HEK293 (cell line): ENCODE measurements around the gene NDOR1.

Experiments
- CTCF ChIA-PET: fragments of 350-600 bp; formaldehyde crosslinking; extraction: SDS; loops from one replicate; lab custom pipeline; 2021; ENCODE audit warnings: antibody characterized with exemption; lab: Yijun Ruan, JAX
- POLR2A ChIA-PET: fragments of 300-600 bp; formaldehyde crosslinking; extraction: SDS; loops from one replicate; lab custom pipeline; 2020; ENCODE audit warnings: antibody characterized with exemption, inconsistent platforms; lab: Yijun Ruan, JAX
- H3K27ac ChIP-seq: fragments of 200-500 bp; sonication (Bioruptor generic); 2 replicates; pipeline ENCODE4 v1.5.1; 2014; ENCODE audit warnings: low read depth, low read length, control low read depth, inconsistent platforms; ENCODE audit errors: extremely low read depth
- H3K36me3 ChIP-seq, 2 experiments: fragments of 200-500 bp in 1 of 2; sonication (Bioruptor generic) in 1 of 2; 1 replicate in 1 of 2; 2 replicates in 1 of 2; pipeline ENCODE4 v1.5.1; 2014 to 2017; ENCODE audit warnings: inconsistent platforms in 2 of 2, low read length in 2 of 2; ENCODE audit not compliant: control insufficient read depth in 2 of 2, insufficient read depth in 1 of 2
- H3K4me1 ChIP-seq: fragments of 200-500 bp; sonication (Bioruptor generic); 2 replicates; pipeline ENCODE4 v1.5.1; 2014; ENCODE audit warnings: mild to moderate bottlenecking, low read length, inconsistent platforms; ENCODE audit not compliant: control insufficient read depth, insufficient read depth
- H3K4me3 ChIP-seq: 2 replicates; pipeline ENCODE4 v1.5.1; 2011; ENCODE audit warnings: low read depth, mild to moderate bottlenecking, control low read depth, low read length, moderate library complexity
- H3K9me3 ChIP-seq: fragments of 200-500 bp; sonication (Bioruptor generic); 2 replicates; pipeline ENCODE4 v1.5.1; 2014; ENCODE audit warnings: low read depth, low read length, inconsistent platforms; ENCODE audit not compliant: control insufficient read depth, insufficient read depth
- BCL11B ChIP-seq: fragments of 450-650 bp; formaldehyde crosslinking; IDR thresholded peaks from 2 replicates; pipeline ENCODE4 v1.5.1; 2016; ENCODE audit warnings: low read depth, missing biosample characterization, missing genetic modification characterization
- FEZF1 ChIP-seq: fragments of 450-650 bp; formaldehyde crosslinking; IDR thresholded peaks from 2 replicates; pipeline ENCODE4 v1.5.1; 2016; ENCODE audit warnings: missing biosample characterization, missing genetic modification characterization
- GLI4 ChIP-seq: fragments of 450-650 bp; formaldehyde crosslinking; IDR thresholded peaks from 2 replicates; pipeline ENCODE4 v1.5.1; 2016; ENCODE audit warnings: missing biosample characterization, missing genetic modification characterization
- GLIS1 ChIP-seq: fragments of 450-650 bp; formaldehyde crosslinking; IDR thresholded peaks from 2 replicates; pipeline ENCODE4 v1.5.1; 2016; ENCODE audit warnings: missing biosample characterization, missing genetic modification characterization
- KLF17 ChIP-seq: fragments of 450-650 bp; formaldehyde crosslinking; IDR thresholded peaks from 2 replicates; pipeline ENCODE4 v1.5.1; 2016; ENCODE audit warnings: missing biosample characterization, missing genetic modification characterization
- MZF1 ChIP-seq: fragments of 450-650 bp; formaldehyde crosslinking; IDR thresholded peaks from 2 replicates; pipeline ENCODE4 v1.5.1; 2017; ENCODE audit warnings: missing biosample characterization, missing genetic modification characterization, borderline replicate concordance
- OSR2 ChIP-seq: fragments of 450-650 bp; formaldehyde crosslinking; IDR thresholded peaks from 2 replicates; pipeline ENCODE4 v1.5.1; 2016; ENCODE audit warnings: missing biosample characterization, missing genetic modification characterization
- PRDM1 ChIP-seq: fragments of 450-650 bp; formaldehyde crosslinking; IDR thresholded peaks from 2 replicates; pipeline ENCODE4; 2016; ENCODE audit warnings: missing biosample characterization, missing genetic modification characterization
- REST ChIP-seq: fragments of 450-650 bp; formaldehyde crosslinking; IDR thresholded peaks from 2 replicates; pipeline ENCODE4 v1.5.1; 2016; ENCODE audit warnings: missing biosample characterization, missing genetic modification characterization
- SETDB1 ChIP-seq: IDR thresholded peaks from one replicate; pipeline ENCODE4 v1.6.1; 2017; ENCODE audit warnings: mild to moderate bottlenecking, low read length, moderate library complexity, mixed read lengths; ENCODE audit not compliant: insufficient read length
- ZBTB20 ChIP-seq: fragments of 450-650 bp; formaldehyde crosslinking; IDR thresholded peaks from 2 replicates; pipeline ENCODE4 v1.5.1; 2016; ENCODE audit warnings: missing biosample characterization, missing genetic modification characterization
- ZBTB26 ChIP-seq: fragments of 450-650 bp; formaldehyde crosslinking; optimal IDR thresholded peaks from 2 replicates; pipeline ENCODE3; 2016; ENCODE audit warnings: missing biosample characterization, mild to moderate bottlenecking, missing genetic modification characterization
- ZIC2 ChIP-seq: fragments of 450-650 bp; formaldehyde crosslinking; IDR thresholded peaks from 2 replicates; pipeline ENCODE4 v1.5.1; 2016; ENCODE audit warnings: missing biosample characterization, missing genetic modification characterization
- ZNF248 ChIP-seq: fragments of 450-650 bp; formaldehyde crosslinking; IDR thresholded peaks from 2 replicates; pipeline ENCODE4 v1.5.1; 2017; ENCODE audit warnings: missing biosample characterization, missing genetic modification characterization
- ZNF324 ChIP-seq: fragments of 450-650 bp; formaldehyde crosslinking; IDR thresholded peaks from 2 replicates; pipeline ENCODE4 v1.5.1; 2016; ENCODE audit warnings: missing biosample characterization, missing genetic modification characterization
- ZNF350 ChIP-seq: fragments of 450-650 bp; formaldehyde crosslinking; IDR thresholded peaks from 2 replicates; pipeline ENCODE4 v1.5.0; 2017; ENCODE audit warnings: missing biosample characterization, mild to moderate bottlenecking, missing genetic modification characterization
- ZNF48 ChIP-seq: fragments of 450-650 bp; formaldehyde crosslinking; IDR thresholded peaks from 2 replicates; pipeline ENCODE4 v1.5.1; 2016; ENCODE audit warnings: missing biosample characterization, missing genetic modification characterization
- ZNF624 ChIP-seq: fragments of 450-650 bp; formaldehyde crosslinking; IDR thresholded peaks from 2 replicates; pipeline ENCODE4 v1.5.1; 2017; ENCODE audit warnings: missing biosample characterization, missing genetic modification characterization
- ZNF654 ChIP-seq: fragments of 450-650 bp; formaldehyde crosslinking; IDR thresholded peaks from 2 replicates; pipeline ENCODE4 v1.5.1; 2016; ENCODE audit warnings: low read depth, missing biosample characterization, missing genetic modification characterization
- ZNF785 ChIP-seq: fragments of 450-650 bp; formaldehyde crosslinking; IDR thresholded peaks from 2 replicates; pipeline ENCODE4 v1.5.1; 2016; ENCODE audit warnings: missing biosample characterization, missing genetic modification characterization
- ZNF830 ChIP-seq: fragments of 450-650 bp; IDR thresholded peaks from 2 replicates; pipeline ENCODE4 v1.5.0; 2018; ENCODE audit warnings: missing biosample characterization, missing genetic modification characterization, low read depth, mild to moderate bottlenecking, moderate library complexity
- TF ChIP-seq, protein P1 (sequence below): fragments of 450-650 bp; formaldehyde crosslinking; IDR thresholded peaks from 2 replicates; pipeline ENCODE4 v1.5.1; 2016; ENCODE audit warnings: missing biosample characterization, missing genetic modification characterization
- TF ChIP-seq, protein P2 (sequence below): fragments of 450-650 bp; formaldehyde crosslinking; IDR thresholded peaks from 2 replicates; pipeline ENCODE4 v1.5.1; 2016; ENCODE audit warnings: missing biosample characterization, missing genetic modification characterization

The NDOR1 gene

GRCh38 chr9:137194388-137194787, 11.1 kb upstream of the NDOR1 start:
- TF ChIP-seq GLIS1 (peak; percentile 33), ZNF624 (tag by site-specific recombination) (no peak), ZNF830 (no peak), ZBTB26 (tag by site-specific recombination) (peak; percentile 17), PRDM1 (tag by site-specific recombination) (no peak), ZNF785 (tag by site-specific recombination) (no peak), ZNF48 (tag by site-specific recombination) (no peak), ZNF324 (tag by site-specific recombination) (no peak), SETDB1 (no peak), ZNF654 (tag by site-specific recombination) (no peak), GLI4 (tag by site-specific recombination) (no peak), REST (tag by site-specific recombination) (no peak), ZNF350 (tag by site-specific recombination) (no peak), ZBTB20 (tag by site-specific recombination) (no peak), OSR2 (tag by site-specific recombination) (no peak), KLF17 (tag by site-specific recombination) (no peak), FEZF1 (tag by site-specific recombination) (no peak), BCL11B (peak; percentile 2; the same call in 1 of the 2 replicates), ZNF248 (tag by site-specific recombination) (no peak), ZIC2 (peak; percentile 43), MZF1 (tag by site-specific recombination) (no peak)
- TF ChIP-seq, protein P1, sequence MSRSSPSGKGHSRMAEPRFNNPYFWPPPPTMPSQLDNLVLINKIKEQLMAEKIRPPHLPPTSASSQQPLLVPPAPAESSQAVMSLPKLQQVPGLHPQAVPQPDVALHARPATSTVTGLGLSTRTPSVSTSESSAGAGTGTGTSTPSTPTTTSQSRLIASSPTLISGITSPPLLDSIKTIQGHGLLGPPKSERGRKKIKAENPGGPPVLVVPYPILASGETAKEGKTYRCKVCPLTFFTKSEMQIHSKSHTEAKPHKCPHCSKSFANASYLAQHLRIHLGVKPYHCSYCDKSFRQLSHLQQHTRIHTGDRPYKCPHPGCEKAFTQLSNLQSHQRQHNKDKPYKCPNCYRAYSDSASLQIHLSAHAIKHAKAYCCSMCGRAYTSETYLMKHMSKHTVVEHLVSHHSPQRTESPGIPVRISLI (tag by site-specific recombination) = no peak
- TF ChIP-seq, protein P2, sequence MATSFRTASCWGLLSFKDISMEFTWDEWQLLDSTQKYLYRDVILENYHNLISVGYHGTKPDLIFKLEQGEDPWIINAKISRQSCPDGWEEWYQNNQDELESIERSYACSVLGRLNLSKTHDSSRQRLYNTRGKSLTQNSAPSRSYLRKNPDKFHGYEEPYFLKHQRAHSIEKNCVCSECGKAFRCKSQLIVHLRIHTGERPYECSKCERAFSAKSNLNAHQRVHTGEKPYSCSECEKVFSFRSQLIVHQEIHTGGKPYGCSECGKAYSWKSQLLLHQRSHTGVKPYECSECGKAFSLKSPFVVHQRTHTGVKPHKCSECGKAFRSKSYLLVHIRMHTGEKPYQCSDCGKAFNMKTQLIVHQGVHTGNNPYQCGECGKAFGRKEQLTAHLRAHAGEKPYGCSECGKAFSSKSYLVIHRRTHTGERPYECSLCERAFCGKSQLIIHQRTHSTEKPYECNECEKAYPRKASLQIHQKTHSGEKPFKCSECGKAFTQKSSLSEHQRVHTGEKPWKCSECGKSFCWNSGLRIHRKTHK = no peak
- Histone ChIP-seq H3K4me3 (no peak overlapping the region), H3K9me3 (no peaks in the 10 kb centered on the region), H3K4me1 (peaks cover 8% of the 10 kb centered on the region; the same call in 1 of the 2 replicates), H3K36me3 (peaks cover 0 to 30% of the 10 kb centered on the region in 2 experiments; a peak in 1 of 3 replicates), H3K27ac (no peak overlapping the region)
- ChIA-PET POLR2A (interaction anchor here (0.7 to 3.1 kb wide), 7 partner anchors 10 to 65 kb away, joined by 3 to 18 read pairs (median 4); partner anchors contain the start of gene TUBB4B), CTCF (interaction anchor here (0.6 to 1.9 kb wide), 7 partner anchors 12 to 42 kb away, joined by 3 to 10 read pairs (median 3); partner anchors contain the start of gene RNF224)
